AG04450 (cell line): ENCODE data around the gene RABGAP1L. TPM values are rescaled to one million over a fixed set of nuclear protein-coding genes. Genes with fewer than 3 reads are reported as not detected.
"Not testable (repeated sequence)": the region's sequence is repeated elsewhere in the genome, so short reads cannot be mapped to it uniquely, and the experiment has no call there.

Source experiments
- CTCF ChIA-PET: fragments of 300-600, 350-600 bp; formaldehyde crosslinking; extraction: SDS; loops from one replicate; lab custom pipeline; 2022; ENCODE audit warnings: antibody characterized with exemption, inconsistent platforms; lab: Charles Lee
- POLR2A ChIA-PET: fragments of 350-600 bp; formaldehyde crosslinking; extraction: SDS; loops from one replicate; lab custom pipeline; 2021; ENCODE audit warnings: antibody characterized with exemption, inconsistent platforms; lab: Yijun Ruan, JAX
- DNase-seq: peaks from one replicate; pipeline ENCODE4 v3.0.0-alpha.2; 2011; ENCODE audit warnings: low read depth, low spot score
- H3K27ac ChIP-seq: one replicate; pipeline ENCODE4 v1.5.1; 2012; ENCODE audit warnings: low read depth, low read length, control low read depth
- H3K27me3 ChIP-seq: one replicate; pipeline ENCODE4 v1.6.0; 2012; ENCODE audit warnings: low read length; ENCODE audit not compliant: control insufficient read depth, insufficient read depth
- H3K4me3 ChIP-seq: 2 replicates; pipeline ENCODE4 v1.5.1; 2011; ENCODE audit warnings: mild to moderate bottlenecking, low read depth, low read length, control low read depth
- H3K9me3 ChIP-seq: 2 replicates; pipeline ENCODE4 v1.5.1; 2012; ENCODE audit warnings: low read length; ENCODE audit not compliant: control insufficient read depth, insufficient read depth
- CTCF ChIP-seq: IDR thresholded peaks from 2 replicates; pipeline ENCODE4 v1.5.1; 2011; ENCODE audit warnings: low read depth, low read length, control low read depth, inconsistent platforms
- polyA plus RNA-seq: library from polyadenylated mRNA; depleted of rRNA; stranded (reverse); fragments of >200 nt; gene quantifications from 2 replicates; pipeline ENCODE4 v1.2.3, GENCODE V29; 2011

Gene RABGAP1L
- polyA plus RNA-seq, 1 experiment = 21.2 TPM

- CTCF ChIA-PET = no interaction called here
- H3K4me3 ChIP-seq = no peak overlapping the region
- DNase-seq = no peak
- no peaks in the 10 kb centered on the region for H3K9me3 ChIP-seq
- TF ChIP-seq CTCF = no peak
- POLR2A ChIA-PET = no interaction called here
- H3K27me3 ChIP-seq = no peaks in the 10 kb centered on the region
- no peak overlapping the region for H3K27ac ChIP-seq
Measured at GRCh38 chr1:174841747-174842146, 682.4 kb downstream of the RABGAP1L start.

- H3K27me3 ChIP-seq, POLR2A ChIA-PET, CTCF ChIA-PET, H3K4me3 ChIP-seq, DNase-seq, H3K27ac ChIP-seq, H3K9me3 ChIP-seq: not testable (repeated sequence)
Measured at GRCh38 chr1:174848593-174849560, 689.6 kb downstream of the RABGAP1L start.

- Histone ChIP-seq H3K27me3 (no peaks in the 10 kb centered on the region), H3K27ac (no peak overlapping the region), H3K4me3 (no peak overlapping the region), H3K9me3 (no peaks in the 10 kb centered on the region)
- ChIA-PET CTCF (no interaction called here), POLR2A (no interaction called here)
- TF ChIP-seq CTCF = no peak
- DNase-seq = no peak
Measured at GRCh38 chr1:174850726-174851125, 691.4 kb downstream of the RABGAP1L start.

- H3K9me3 ChIP-seq = no peaks in the 10 kb centered on the region
- ChIA-PET CTCF (no interaction called here), POLR2A (no interaction called here)
- no peak for TF ChIP-seq CTCF
- no peak for DNase-seq
- no peaks in the 10 kb centered on the region for H3K27me3 ChIP-seq
- no peak overlapping the region for H3K4me3 ChIP-seq
- H3K27ac ChIP-seq = no peak overlapping the region
Measured at GRCh38 chr1:174858301-174858700, 699.0 kb downstream of the RABGAP1L start.

GRCh38 chr1:174870319-174870718, 711.0 kb downstream of the RABGAP1L start:
- Histone ChIP-seq H3K9me3 (no peaks in the 10 kb centered on the region), H3K27me3 (no peaks in the 10 kb centered on the region), H3K4me3 (no peak overlapping the region), H3K27ac (no peak overlapping the region)
- no peak for DNase-seq
- ChIA-PET POLR2A (no interaction called here), CTCF (no interaction called here)
- TF ChIP-seq CTCF = no peak
